OCI-LY3 (cell line): ENCODE measurements around the gene LMX1B.

Experiments used
- EZH2phosphoT487 ChIP-seq: fragments of 200-600 bp; shearing (Covaris generic); IDR thresholded peaks from 2 replicates; pipeline ENCODE4 v1.6.1; 2018; ENCODE audit warnings: antibody characterized with exemption, mixed run types, low read depth
- TF ChIP-seq, protein P1 (sequence below): fragments of 200-600, 300-600 bp; sonication (generic); IDR thresholded peaks from 2 replicates; pipeline ENCODE4 v1.5.1; 2014; ENCODE audit warnings: antibody characterized with exemption, low read length, low read depth

- TF ChIP-seq, protein P1, sequence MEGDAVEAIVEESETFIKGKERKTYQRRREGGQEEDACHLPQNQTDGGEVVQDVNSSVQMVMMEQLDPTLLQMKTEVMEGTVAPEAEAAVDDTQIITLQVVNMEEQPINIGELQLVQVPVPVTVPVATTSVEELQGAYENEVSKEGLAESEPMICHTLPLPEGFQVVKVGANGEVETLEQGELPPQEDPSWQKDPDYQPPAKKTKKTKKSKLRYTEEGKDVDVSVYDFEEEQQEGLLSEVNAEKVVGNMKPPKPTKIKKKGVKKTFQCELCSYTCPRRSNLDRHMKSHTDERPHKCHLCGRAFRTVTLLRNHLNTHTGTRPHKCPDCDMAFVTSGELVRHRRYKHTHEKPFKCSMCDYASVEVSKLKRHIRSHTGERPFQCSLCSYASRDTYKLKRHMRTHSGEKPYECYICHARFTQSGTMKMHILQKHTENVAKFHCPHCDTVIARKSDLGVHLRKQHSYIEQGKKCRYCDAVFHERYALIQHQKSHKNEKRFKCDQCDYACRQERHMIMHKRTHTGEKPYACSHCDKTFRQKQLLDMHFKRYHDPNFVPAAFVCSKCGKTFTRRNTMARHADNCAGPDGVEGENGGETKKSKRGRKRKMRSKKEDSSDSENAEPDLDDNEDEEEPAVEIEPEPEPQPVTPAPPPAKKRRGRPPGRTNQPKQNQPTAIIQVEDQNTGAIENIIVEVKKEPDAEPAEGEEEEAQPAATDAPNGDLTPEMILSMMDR = no peak
- no peak for TF ChIP-seq EZH2phosphoT487
These were observed 25.1 kb upstream of the LMX1B start for GRCh38 chr9:126588491-126589168.
